Caco-2 (cell line): ENCODE results near the gene DOC2A. TPM values are rescaled to one million over a fixed set of nuclear protein-coding genes. Genes with fewer than 3 reads are reported as not detected.

Experiments
- BruUV-seq: library from RNA; stranded (reverse); fragments of 400-500 nt; replicated peaks from 2 replicates; lab custom pipeline; 2021; lab: Mats Ljungman, UMichigan
- CTCF ChIA-PET: fragments of 300-600 bp; sonication (Branson Sonifier 250); formaldehyde crosslinking; loops from one replicate; lab custom pipeline; 2022; ENCODE audit warnings: antibody characterized with exemption; lab: Charles Lee
- POLR2A ChIA-PET: fragments of 300-600 bp; sonication (Branson Sonifier 250); formaldehyde crosslinking; loops from one replicate; lab custom pipeline; 2022; ENCODE audit warnings: antibody characterized with exemption; lab: Charles Lee
- DNase-seq, 2 experiments: peaks; one replicate each; pipeline versions ENCODE4 v3.0.0 to v3.0.0-alpha.2; 2020 to 2022
- H3K27me3 ChIP-seq: replicated peaks from 2 replicates; pipeline ENCODE4 v1.6.0; 2011; ENCODE audit warnings: low read length; ENCODE audit not compliant: control insufficient read depth, insufficient read depth
- H3K36me3 ChIP-seq: 2 replicates; pipeline ENCODE4 v1.5.1; 2011; ENCODE audit warnings: low read length; ENCODE audit not compliant: control insufficient read depth, insufficient read depth
- H3K4me1 ChIP-seq: fragments of 250-450 bp; sonication (Bioruptor Pico); 2 replicates; pipeline ENCODE4 v1.5.1; 2020; ENCODE audit warnings: mild to moderate bottlenecking
- H3K4me3 ChIP-seq: 2 replicates; pipeline ENCODE4 v1.5.1; 2011; ENCODE audit warnings: low read depth, mild to moderate bottlenecking, control low read depth, low read length
- H3K9me3 ChIP-seq: fragments of 250-450 bp; sonication (Bioruptor Pico); 2 replicates; pipeline ENCODE4 v1.5.1; 2020; ENCODE audit warnings: mild to moderate bottlenecking, moderate library complexity
- H3K27ac Mint-ChIP-seq: one replicate; pipeline ENCODE4 v1.8.0; 2022; ENCODE audit warnings: mixed read lengths; ENCODE audit not compliant: unreplicated experiment
- H3K27me3 Mint-ChIP-seq: one replicate; pipeline ENCODE4 v1.8.0; 2022; ENCODE audit warnings: mixed read lengths; ENCODE audit not compliant: insufficient read depth, unreplicated experiment
- H3K36me3 Mint-ChIP-seq: one replicate; pipeline ENCODE4 v1.8.0; 2022; ENCODE audit warnings: mild to moderate bottlenecking, mixed read lengths; ENCODE audit not compliant: insufficient read depth, unreplicated experiment
- H3K4me1 Mint-ChIP-seq: one replicate; pipeline ENCODE4 v1.8.0; 2022; ENCODE audit warnings: low read depth, mixed read lengths; ENCODE audit not compliant: unreplicated experiment
- H3K4me3 Mint-ChIP-seq: one replicate; pipeline ENCODE4 v1.8.0; 2022; ENCODE audit warnings: mild to moderate bottlenecking, moderate library complexity, mixed read lengths; ENCODE audit not compliant: unreplicated experiment
- H3K9me3 Mint-ChIP-seq: one replicate; pipeline ENCODE4 v1.8.0; 2022; ENCODE audit warnings: mixed read lengths; ENCODE audit not compliant: unreplicated experiment
- CTCF ChIP-seq, 2 experiments: fragments of 200-600 bp in 1 of 2; IDR thresholded peaks; 1 replicate in 1 of 2; 2 replicates in 1 of 2; pipeline versions ENCODE4 v1.5.1 to v1.8.0; 2011 to 2022; ENCODE audit warnings: antibody characterized with exemption in 1 of 2, control low read depth in 1 of 2, inconsistent platforms in 1 of 2, low read depth in 1 of 2, low read length in 1 of 2, mild to moderate bottlenecking in 1 of 2, moderate library complexity in 1 of 2; ENCODE audit not compliant: insufficient read depth in 1 of 2, severe bottlenecking in 1 of 2, unreplicated experiment in 1 of 2
- intact Hi-C: fragments of 100-400 bp; cut with micrococcal nuclease; formaldehyde crosslinking; loops from one replicate; pipeline ENCODE4 v1.10.0; 2022; ENCODE audit not compliant: unreplicated experiment
- total RNA-seq: library from RNA; stranded (reverse); gene quantifications from 2 replicates; pipeline ENCODE4 v1.2.3, GENCODE V29; 2022

DOC2A gene
- total RNA-seq, 1 experiment from 2014 or later: 3.5 TPM

- intact Hi-C loops: no loop called here
- Mint-ChIP-seq H3K4me3 (no peak overlapping the region), H3K9me3 (no peaks in the 10 kb centered on the region), H3K36me3 (peaks cover 5% of the 10 kb centered on the region), H3K4me1 (peaks cover 8% of the 10 kb centered on the region), H3K27me3 (no peaks in the 10 kb centered on the region), H3K27ac (no peak overlapping the region)
- Histone ChIP-seq H3K4me3 (no peak overlapping the region), H3K36me3 (no peaks in the 10 kb centered on the region), H3K9me3 (no peaks in the 10 kb centered on the region), H3K27me3 (no peaks in the 10 kb centered on the region), H3K4me1 (no peaks in the 10 kb centered on the region)
- CTCF ChIA-PET: no interaction called here
- no peak for DNase-seq
- no TSS peak for BruUV-seq
- no peak for TF ChIP-seq CTCF (IDR thresholded peaks at IDR 0.05; ENCODE audit: insufficient read depth in 1 of 2, low read depth in 1 of 2, low read length in 1 of 2, severe bottlenecking in 1 of 2, unreplicated experiment in 1 of 2)
- POLR2A ChIA-PET: no interaction called here
Observed at GRCh38 chr16:29959293-29959692, 51.5 kb downstream of the DOC2A start.

- ChIA-PET POLR2A (no interaction called here), CTCF (no interaction called here)
- H3K9me3 Mint-ChIP-seq: no peaks in the 10 kb centered on the region
Observed at GRCh38 chr16:29958756-29959155, 52.1 kb downstream of the DOC2A start.

More at GRCh38 chr16:29958756-29959155, 52.1 kb downstream of the DOC2A start:
- intact Hi-C loops: no loop called here
- Histone ChIP-seq H3K4me1 (no peaks in the 10 kb centered on the region), H3K27me3 (no peaks in the 10 kb centered on the region), H3K9me3 (no peaks in the 10 kb centered on the region), H3K36me3 (no peaks in the 10 kb centered on the region), H3K4me3 (no peak overlapping the region)
- H3K27ac Mint-ChIP-seq: no peak overlapping the region
- peaks cover 8% of the 10 kb centered on the region for H3K4me1 Mint-ChIP-seq
- H3K27me3 Mint-ChIP-seq: no peaks in the 10 kb centered on the region
- no peak for TF ChIP-seq CTCF (IDR thresholded peaks at IDR 0.05; ENCODE audit: insufficient read depth in 1 of 2, low read depth in 1 of 2, low read length in 1 of 2, severe bottlenecking in 1 of 2, unreplicated experiment in 1 of 2)
- no TSS peak for BruUV-seq
- H3K4me3 Mint-ChIP-seq: no peak overlapping the region
- peaks cover 5% of the 10 kb centered on the region for H3K36me3 Mint-ChIP-seq
- no peak for DNase-seq

Other genes starting within 250 kb of the DOC2A start
- gene ZG16, start 232.8 kb downstream of the DOC2A start, total RNA-seq: 1.4 and 1.9 TPM in 2 replicates
- gene KIF22, start 220.3 kb downstream of the DOC2A start, total RNA-seq: 134 and 152 TPM in 2 replicates
- 299 and 317 TPM in 2 replicates for gene MAZ, start 204.5 kb downstream of the DOC2A start, total RNA-seq
- 3.6 and 3.9 TPM in 2 replicates for gene PRRT2, start 198.8 kb downstream of the DOC2A start, total RNA-seq
- 31.4 and 33.0 TPM in 2 replicates for gene PAGR1, start 194.9 kb downstream of the DOC2A start, total RNA-seq
- 62.9 and 72.5 TPM in 2 replicates for gene MVP, start 190.6 kb downstream of the DOC2A start, total RNA-seq
- 56.6 and 57.1 TPM in 2 replicates for gene CDIPT, start 147.8 kb downstream of the DOC2A start, total RNA-seq
- 24.1 and 26.3 TPM in 2 replicates for gene SEZ6L2, start 111.5 kb downstream of the DOC2A start, total RNA-seq
- gene ASPHD1, start 110.5 kb downstream of the DOC2A start, total RNA-seq: 13.2 and 14.7 TPM in 2 replicates
- 13.0 and 14.9 TPM in 2 replicates for gene KCTD13, start 84.8 kb downstream of the DOC2A start, total RNA-seq
- gene TMEM219, start 48.9 kb downstream of the DOC2A start, total RNA-seq: 54.5 and 57.7 TPM in 2 replicates
- 45.8 and 47.1 TPM in 2 replicates for gene TAOK2, start 37.2 kb downstream of the DOC2A start, total RNA-seq
- 22.7 and 23.3 TPM in 2 replicates for gene HIRIP3, start 15.4 kb downstream of the DOC2A start, total RNA-seq
- gene INO80E, start 14.8 kb downstream of the DOC2A start, total RNA-seq: 58.6 and 58.8 TPM in 2 replicates
- gene C16orf92, start 12.2 kb upstream of the DOC2A start, total RNA-seq: not detected in 2 replicates
- gene TLCD3B, start 20.2 kb upstream of the DOC2A start, total RNA-seq: 0.48 and 0.60 TPM in 2 replicates
- gene ALDOA, start 54.7 kb upstream of the DOC2A start, total RNA-seq: 675 and 802 TPM in 2 replicates
- gene PPP4C, start 65.0 kb upstream of the DOC2A start, total RNA-seq: 130 and 134 TPM in 2 replicates
- 1.1 and 1.6 TPM in 2 replicates for gene TBX6, start 80.9 kb upstream of the DOC2A start, total RNA-seq
- gene YPEL3, start 85.2 kb upstream of the DOC2A start, total RNA-seq: 24.4 and 26.3 TPM in 2 replicates
- 5.8 and 8.4 TPM in 2 replicates for gene GDPD3, start 102.5 kb upstream of the DOC2A start, total RNA-seq
- gene MAPK3, start 112.2 kb upstream of the DOC2A start, total RNA-seq: 64.0 and 71.9 TPM in 2 replicates
- 0.95 and 1.2 TPM in 2 replicates for gene CORO1A, start 172.6 kb upstream of the DOC2A start, total RNA-seq
- gene BOLA2B, start 182.6 kb upstream of the DOC2A start, total RNA-seq: 96.5 and 114 TPM in 2 replicates
- 19.1 and 19.9 TPM in 2 replicates for gene SLX1A, start 182.8 kb upstream of the DOC2A start, total RNA-seq
- gene SULT1A3, start 188.2 kb upstream of the DOC2A start, total RNA-seq: 8.3 and 9.1 TPM in 2 replicates
- gene NPIPB13, start 237.5 kb upstream of the DOC2A start, total RNA-seq: 6.7 and 7.8 TPM in 2 replicates